CD1c-positive myeloid dendritic cell (primary cell): ENCODE measurements around the gene ACTL7B.
"Not testable (repeated sequence)": the region's sequence is repeated elsewhere in the genome, so short reads cannot be mapped to it uniquely, and the experiment has no call there.

Experiments
- DNase-seq: peaks from one replicate; pipeline ENCODE4 v3.0.0-alpha.2; 2016; ENCODE audit errors: extremely low spot score

ACTL7B gene, protein sequence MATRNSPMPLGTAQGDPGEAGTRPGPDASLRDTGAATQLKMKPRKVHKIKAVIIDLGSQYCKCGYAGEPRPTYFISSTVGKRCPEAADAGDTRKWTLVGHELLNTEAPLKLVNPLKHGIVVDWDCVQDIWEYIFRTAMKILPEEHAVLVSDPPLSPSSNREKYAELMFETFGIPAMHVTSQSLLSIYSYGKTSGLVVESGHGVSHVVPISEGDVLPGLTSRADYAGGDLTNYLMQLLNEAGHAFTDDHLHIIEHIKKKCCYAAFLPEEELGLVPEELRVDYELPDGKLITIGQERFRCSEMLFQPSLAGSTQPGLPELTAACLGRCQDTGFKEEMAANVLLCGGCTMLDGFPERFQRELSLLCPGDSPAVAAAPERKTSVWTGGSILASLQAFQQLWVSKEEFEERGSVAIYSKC

DNA sequence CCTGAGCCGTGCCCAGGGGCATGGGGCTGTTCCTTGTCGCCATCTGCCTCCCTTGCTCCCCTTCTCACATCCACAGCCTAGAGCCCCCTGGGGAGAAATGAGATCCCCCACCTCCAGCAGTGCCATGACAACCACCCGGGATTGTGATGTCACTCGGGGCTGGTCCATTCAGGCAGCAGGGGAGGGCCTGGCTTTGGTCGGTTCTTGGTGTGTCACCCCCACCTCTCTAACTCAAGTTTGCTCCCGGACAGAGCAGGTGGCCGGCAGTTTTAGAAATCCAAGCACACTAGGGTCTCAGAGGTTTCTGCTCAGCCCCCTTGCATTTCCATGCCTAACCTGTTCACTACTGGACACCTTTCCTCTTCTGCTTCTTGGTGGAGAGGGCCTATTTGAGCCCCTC, at the start of gene ACTL7B:
Gene ACTL7B, minus strand, starts transcription at position 99 of the 400 bp plus-strand sequence. Its CDS starts 56 bp downstream, at position 43.
- no peak for DNase-seq

DNA sequence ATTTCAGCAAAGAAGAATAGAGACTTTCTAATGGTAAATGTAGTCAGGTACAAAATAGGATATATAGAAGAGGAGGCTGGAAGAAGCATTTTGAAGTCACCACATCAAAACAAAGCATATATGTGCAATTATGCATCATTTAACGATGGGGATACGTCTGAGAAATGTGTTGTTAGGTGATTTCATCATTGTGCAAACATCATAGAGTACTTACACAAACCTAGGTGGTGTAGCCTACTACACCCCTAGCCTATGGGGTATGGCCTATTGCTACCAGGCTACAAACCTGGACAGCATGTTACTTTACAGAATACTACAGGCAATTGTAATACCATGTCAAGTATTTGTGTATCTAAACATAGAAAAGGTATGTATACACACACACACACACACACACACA, 49.7 kb upstream of the ACTL7B start:
- DNase-seq = no peak

DNA sequence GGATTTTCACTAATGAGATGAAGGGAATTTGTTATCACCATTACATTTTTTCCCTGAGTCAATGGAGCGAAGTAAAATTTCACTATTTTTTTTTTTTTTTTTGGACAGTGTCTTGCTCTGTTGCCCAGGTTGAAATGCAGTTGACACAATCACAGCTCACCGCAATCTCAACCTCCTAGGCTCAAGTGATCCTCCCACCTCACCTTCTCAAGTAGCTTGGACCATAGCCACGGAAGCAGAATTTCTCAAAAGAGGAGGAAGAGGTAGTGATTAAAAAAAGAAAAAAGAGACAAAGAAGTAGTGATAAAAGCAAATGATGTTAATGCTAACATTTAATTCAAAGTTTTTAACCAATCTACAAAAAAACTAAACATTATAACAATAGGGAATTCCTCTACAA, 48.4 kb upstream of the ACTL7B start:
- DNase-seq = no peak

DNA sequence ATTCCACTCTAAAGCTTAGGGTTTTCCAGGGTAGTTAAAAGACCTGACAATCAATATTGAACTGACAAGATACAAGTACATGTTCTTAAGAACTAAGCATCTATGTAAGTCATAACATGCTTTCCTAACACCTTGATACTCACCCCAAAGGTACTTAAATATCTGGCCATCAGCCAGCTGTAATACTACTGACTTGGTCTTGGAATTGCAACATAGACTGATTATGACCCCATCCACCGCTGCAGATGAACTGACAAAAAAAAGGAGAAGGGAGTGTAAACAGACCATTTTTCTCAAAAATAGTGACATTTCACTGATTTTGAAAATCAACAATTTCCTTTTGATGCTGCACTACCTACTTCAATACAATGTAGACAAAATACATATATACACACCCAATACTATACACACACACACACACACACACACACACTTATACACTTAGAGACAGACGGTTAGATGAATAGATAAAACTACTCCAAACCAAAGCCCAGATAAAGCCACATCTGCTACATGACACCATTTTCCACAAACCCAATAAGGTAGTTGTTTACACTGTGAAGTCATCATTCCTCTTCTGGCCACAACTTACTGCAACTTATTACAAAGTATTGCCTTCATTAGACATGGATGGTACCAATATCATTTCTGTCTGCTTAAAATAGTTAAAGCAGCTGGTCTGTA, 47.8 kb upstream of the ACTL7B start:
- no peak for DNase-seq

DNA sequence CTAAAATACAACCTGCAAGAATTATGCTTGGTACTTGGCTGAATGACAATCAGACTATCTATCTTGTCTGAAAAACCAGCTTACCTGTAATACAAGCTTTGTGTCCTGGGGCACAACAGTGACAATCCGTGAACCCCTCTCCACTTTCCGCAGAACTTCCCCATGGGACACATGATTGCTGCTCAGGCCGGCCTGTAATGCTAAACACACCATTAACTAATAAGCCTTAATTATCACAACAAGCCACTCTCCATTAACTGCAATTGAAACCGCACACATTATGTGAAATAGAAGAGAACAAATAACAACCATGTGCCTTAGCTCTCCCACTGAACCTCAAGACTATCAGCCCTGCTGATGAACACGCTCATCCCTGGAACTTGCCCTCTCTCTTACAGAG, 44.4 kb upstream of the ACTL7B start:
- DNase-seq = no peak

DNA sequence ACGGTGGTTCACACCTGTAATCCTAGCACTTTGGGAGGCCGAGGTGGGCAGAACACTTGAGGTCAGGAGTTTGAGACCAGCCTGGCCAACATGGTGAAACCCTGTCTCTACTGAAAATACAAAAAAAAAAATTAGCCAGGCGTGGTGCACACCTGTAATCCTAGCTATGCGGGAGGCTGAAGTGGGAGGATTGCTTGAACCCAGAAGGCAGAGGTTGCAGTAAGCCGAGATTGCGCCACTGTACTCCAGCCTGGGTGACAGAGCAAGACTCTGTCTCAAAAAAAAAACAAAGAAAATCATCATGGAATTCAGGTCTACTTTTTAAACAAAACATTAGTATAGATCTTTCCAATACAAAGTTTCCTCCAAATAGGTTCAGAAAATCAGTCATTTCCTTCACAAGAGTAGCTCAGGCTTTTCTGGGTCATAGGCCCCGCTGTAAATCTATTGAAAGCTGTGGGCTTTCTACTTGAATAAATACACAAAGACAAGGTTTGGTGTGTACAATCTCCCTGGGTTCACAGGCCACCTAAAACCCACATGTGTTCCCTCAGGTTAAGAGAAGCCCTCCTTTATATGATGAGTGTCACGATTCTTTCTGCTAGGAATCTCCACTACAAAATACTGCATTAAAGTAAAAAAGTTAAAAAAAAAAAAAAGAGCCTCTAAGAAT, 43.4 kb upstream of the ACTL7B start:
- not testable (repeated sequence) for DNase-seq

DNA sequence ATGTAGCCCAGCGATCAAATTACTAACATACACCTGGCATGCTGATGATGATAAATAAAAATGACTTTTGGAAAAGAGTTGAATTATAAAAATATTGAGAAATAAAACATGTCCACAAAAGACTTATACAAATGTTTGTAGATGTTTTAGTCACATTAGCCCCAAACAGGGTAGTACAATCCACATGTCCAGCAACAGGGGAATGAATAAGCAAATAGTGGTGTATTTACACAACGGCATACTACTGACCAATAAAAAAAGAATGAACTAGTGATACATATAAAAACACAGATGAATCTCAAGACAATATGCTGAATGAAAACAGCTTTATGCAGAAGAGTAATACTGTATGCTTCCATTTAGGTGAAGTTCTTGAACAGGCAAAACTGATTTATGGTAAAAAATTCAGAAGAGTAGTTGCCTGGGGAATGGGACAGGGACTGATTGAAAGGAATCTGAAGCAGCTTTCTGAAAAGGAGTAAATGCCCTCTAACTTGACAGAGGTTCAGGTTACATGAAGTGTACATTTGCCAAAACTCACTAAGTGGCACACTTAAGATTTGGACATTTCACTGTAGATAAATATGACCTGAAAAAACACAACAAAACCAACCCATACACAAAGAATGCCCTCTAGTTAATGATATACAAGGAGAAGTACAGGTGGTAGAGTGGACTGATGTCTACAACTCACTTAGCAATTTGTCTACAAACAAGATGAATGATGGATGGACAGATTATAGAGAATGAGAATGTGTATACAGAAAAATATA, 41.7 kb upstream of the ACTL7B start:
- no peak for DNase-seq

DNA sequence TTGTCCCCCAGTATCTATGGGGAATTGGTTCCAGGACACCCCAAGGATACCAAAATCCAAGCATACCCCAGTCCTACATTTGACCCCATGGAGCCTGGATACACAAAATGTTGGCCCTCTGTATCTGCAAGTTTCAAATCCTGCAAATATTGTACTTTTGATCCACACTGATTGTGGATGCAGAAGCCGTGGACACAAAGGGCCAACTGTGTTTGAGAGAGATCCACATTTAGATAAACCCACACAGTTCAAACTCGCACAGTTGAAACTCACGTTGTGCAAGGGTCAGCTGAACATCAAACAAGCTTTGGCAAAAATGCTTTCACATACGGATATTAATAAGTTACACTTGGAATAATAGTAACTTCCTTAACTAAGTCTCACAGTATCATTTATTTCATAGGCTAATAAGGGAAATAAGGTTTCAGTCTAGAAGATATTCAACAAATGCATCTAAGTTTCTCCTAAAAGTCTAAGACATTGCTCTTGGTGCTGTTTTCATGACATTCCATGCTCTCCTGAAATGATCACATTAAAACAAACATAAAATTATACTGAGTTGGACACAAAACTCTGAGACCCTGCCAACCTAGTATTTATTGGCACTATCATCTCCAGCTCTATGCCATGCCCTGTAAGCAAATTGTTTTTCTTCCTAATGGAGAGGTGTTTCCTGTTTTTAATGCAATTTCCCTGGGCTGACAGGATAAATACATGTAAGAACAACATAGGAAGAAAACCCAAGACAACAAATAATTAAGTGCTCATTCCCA, 38.6 kb upstream of the ACTL7B start:
- no peak for DNase-seq

DNA sequence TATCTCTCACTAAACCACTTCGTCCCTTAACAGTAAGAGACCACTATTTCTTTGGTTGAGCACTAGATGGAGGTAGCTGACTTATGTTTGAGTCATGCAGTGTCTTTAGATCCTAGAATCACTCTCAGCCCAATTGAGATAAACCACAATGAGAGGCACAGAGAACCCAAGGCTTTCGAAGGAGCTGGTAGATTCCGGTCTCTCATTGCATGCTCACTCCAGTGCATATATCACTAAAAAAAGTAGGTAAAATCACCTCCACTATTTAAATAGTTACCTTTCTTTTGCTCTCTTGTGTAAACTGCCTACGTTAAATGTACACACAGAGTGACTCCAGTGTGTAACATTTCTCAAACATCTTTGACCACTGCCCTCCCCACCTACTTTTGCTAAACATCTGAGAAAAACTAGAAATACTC, 33.9 kb upstream of the ACTL7B start:
- no peak for DNase-seq

DNA sequence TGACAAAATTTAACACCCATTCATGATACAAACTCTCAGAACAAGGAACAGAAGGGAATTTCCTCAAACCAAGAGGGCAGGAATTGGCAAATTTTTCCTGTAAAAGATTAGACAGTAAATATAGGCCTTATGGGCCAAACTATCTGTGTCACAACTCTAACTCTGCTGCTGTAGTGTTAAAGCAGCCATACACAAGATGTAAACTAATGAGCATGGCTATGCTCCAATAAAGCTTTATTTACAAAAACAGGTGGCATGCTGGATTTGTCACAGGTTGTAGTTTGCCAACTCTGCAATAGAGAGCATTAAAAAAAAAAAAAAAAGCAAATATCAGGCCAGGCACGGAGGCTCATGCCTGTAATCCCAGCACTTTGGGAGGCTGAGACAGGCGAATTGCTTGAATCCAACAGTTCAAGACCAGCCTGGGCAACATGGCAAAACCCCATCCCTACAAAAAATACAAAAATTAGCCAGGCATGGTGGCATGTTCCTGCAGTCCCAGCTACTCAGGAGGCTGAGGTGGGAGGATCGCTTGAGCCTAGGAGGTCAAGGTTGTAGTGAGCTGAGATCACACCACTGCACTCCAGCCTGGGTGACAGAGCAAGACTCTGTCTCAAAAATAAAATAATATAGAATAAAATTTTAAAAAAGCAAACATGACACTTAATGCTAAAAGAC, 30.9 kb upstream of the ACTL7B start:
- DNase-seq = not testable (repeated sequence)

DNA sequence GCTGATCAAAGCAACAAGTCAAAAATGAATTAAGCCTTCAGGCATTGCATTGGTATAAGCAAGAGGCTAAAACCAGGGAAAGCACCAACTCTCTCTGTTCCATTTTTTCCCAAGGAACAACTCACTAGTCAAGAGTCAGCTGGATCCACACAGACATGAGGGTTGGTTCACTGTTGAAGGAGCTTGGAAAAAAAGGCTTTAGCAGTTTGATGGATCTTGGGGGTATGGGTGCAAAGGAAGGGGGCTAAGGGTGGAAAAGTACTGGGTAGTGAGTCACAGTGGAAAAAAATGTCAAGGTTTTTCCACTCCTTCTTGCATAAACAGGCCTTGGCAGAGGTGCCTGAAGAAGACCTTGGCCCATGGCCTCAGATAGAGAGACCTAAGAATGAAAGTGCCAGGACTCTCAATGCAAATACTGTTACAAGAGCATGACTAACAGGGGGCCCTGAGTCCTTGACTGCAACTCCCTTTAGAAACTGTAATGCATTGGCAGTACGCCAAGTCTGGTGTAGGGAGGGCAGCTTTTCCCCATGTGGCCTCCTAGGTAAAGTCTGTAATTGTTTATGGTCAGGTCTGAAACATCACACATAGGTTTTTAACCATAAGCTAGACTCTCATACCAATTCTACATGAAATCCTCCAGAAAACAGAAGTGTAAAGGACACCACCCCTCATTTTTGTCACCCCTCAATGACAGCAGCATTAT, 30.0 kb upstream of the ACTL7B start:
- DNase-seq = no peak

DNA sequence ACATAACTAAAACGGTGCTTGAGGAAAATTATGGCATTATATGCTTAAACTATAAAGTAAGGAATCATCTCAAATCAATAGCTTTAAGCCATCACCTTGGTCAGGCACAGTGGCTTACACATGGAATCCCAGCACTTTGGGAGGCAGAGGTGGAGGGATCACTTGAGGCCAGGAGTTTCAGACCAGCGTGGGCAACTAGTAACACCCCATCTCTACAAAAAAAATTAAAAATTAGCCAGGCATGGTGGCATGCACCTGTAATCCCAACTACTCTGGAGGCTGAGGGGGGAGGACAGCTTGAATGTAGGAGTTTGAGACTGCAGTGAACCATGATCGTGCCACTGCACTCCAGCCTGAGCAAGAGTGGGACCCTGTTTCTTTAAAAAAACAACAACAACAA, 28.9 kb upstream of the ACTL7B start:
- no peak for DNase-seq

DNA sequence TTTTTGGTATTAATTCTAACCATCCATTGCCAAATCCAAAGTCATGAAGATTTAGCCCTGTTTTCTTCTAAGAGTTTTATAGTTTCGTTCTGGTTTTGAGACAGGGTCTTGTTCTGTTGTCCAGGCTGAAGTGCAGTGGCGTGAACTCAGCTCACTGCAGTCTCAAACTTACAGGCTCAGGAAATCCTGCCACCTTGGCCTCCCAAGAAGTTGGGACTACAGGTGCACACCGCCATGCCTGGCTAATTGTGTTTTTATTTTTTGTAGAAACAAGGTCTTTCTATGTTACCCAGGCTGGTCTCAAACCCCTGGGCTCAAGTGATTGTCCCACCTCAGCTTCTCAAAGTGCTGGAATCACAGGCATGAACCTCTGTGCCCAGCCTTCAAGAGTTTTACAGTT, 27.3 kb upstream of the ACTL7B start:
- DNase-seq = no peak

DNA sequence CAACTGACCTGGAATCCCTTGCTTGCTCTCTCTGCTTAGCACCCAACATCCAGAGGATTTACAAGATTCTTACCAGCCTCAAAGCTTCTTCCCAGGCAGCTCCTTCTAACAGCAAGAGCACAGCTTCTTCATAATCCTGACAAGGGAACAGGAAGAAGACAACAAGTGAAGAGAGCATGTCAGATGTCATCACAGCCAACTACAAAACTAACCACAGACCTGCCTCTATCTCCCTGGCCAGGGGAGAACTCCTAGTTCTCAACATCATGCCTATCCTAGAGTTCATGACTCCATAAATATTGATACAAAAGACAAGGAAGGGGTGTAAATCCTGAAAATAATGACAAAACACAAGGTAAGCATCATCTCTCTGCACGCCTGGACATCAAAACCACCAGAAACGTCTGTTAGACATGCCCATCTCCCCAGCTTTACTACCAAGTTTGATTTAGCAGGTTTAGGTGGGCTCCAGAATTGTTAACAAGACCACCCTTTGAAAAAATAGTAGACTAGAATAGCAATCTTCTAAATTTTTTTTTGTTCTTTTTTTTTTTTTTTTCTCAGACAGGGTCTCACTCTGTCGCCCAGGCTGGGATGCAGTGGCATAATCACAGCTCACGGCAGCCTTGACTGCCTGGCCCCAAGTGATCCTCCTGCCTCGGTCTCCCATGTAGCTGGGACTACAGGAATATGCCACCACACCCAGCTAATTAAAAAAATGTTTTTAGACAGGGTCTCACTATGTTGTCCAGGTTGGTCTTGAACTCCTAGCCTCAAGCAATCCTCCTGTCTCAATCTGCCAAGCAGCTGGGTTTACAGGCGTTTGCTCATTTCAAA, 26.5 kb upstream of the ACTL7B start:
- DNase-seq = no peak

DNA sequence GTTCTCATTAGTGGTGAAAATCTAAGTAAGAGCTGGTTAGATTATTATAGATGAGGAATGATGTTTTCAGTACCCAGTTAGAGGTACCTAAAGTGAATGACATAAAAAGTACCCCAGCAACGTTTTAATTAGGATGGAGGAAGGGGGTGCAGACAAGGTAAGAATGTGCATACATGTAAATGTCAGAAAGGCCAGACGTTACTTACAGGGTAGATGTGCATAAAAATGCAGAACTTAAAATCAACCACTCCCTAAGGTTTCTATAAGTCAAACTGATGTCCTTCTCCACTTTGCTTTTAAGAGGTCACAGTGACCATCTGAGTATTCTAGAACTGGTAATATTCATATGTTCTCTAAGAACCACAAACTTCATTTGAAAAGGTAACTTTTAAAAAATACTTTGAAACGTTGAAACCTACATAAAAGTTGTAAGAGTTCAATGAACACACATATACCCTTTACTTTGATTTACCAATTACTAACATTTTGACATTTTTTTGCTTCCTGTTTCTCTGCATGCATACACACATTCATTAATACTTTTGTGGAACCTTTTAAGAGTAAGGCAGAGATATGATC, 25.0 kb upstream of the ACTL7B start:
- DNase-seq = no peak

DNA sequence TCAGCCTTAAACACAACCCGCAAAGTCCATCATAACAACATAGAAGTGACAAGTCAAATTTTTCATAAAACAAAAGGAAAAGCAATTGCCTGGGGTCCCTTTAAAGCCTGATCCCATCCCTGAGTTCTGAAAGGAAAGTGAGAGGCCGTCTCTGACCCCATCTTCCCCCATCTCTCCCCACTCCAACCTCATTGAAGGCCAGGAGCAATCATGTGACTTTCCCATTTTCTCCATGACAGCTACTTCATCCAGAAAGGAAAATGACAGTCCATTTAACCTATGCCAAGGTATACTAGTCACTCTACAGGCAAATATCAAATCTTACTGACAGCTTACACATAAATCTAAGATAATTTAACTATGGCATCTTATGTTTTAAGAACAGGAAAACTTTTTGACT, 21.7 kb upstream of the ACTL7B start:
- no peak for DNase-seq

DNA sequence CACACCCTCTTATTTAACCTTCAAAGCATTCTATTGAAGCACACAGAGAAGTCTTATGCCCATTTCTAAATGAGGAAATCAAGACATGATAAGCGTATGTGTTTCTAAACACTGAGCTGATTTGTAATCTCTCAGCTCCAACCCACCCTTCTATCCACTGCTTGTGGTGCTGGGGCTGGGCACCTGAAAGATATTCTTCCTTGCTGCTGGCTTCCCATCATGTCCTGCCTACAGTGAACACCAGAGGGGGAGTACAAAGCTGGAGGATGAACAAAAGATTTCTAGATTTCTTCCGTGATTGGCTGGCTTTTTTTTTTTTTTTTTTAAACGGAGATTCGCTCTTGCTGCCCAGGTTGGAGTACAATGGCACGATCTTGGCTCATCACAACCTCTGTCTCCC, 20.6 kb upstream of the ACTL7B start:
- no peak for DNase-seq

DNA sequence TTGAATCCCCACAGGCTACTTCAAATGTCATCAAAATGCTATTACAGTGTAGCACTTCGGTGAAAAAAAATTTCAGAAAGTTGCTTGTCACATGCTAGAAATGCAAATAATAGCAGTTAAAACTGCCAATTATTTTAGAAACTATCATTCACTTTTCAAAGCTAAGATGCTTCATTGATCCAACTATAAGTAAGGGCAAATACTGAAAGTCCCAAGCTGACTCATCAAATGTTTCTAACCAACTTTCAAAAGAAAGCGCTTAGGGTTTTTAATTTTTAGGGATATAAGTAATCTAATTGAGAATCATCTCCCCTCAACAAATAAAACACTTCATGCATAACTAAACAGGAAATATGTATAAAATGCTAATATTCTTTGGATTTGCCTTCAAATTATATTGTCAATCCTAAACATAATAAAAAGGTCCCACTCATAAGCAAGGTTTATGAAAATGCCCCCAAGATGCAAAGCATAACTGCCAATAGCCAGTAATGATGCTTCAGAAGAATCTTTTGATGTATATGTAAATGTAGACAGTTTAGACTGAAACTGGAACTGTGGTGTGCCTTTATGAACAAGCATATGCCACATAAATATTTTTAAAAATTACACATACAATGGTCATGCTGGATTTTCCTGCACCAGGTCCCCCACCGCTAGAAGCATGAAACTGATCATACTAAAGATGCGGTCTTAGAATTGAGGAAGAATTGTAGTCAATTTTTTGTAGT, 18.4 kb upstream of the ACTL7B start:
- DNase-seq = no peak
